NCI-H1092 (cell line): ENCODE results near the gene SLC9A4.

Source experiments
- DNase-seq: peaks from one replicate; lab custom pipeline; 2025; lab: John Stamatoyannopoulos, UW

The SLC9A4 gene

GRCh38 chr2:102499558-102499957 is 26.5 kb downstream of the SLC9A4 start:
- no peak for DNase-seq

GRCh38 chr2:102502576-102502975 is 29.6 kb downstream of the SLC9A4 start:
- no peak for DNase-seq

- no peak for DNase-seq
Observed at GRCh38 chr2:102504833-102505232, 31.8 kb downstream of the SLC9A4 start.

- no peak for DNase-seq
Observed at GRCh38 chr2:102505290-102505689, 32.3 kb downstream of the SLC9A4 start.

GRCh38 chr2:102506743-102507142 is 33.7 kb downstream of the SLC9A4 start:
- no peak for DNase-seq

- DNase-seq: no peak
Observed at GRCh38 chr2:102508863-102509262, 35.8 kb downstream of the SLC9A4 start.

GRCh38 chr2:102509749-102510148 is 36.7 kb downstream of the SLC9A4 start:
- no peak for DNase-seq

- DNase-seq: no peak
Observed at GRCh38 chr2:102510791-102511575, 38.0 kb downstream of the SLC9A4 start.

- no peak for DNase-seq
Observed at GRCh38 chr2:102512161-102512560, 39.1 kb downstream of the SLC9A4 start.

GRCh38 chr2:102513355-102513939 is 40.4 kb downstream of the SLC9A4 start:
- no peak for DNase-seq

- no peak for DNase-seq
Observed at GRCh38 chr2:102514061-102514785, 41.2 kb downstream of the SLC9A4 start.

GRCh38 chr2:102515851-102516250 is 42.8 kb downstream of the SLC9A4 start:
- DNase-seq: no peak

- DNase-seq: no peak
Observed at GRCh38 chr2:102518170-102518569, 45.1 kb downstream of the SLC9A4 start.

- no peak for DNase-seq
Observed at GRCh38 chr2:102520009-102520408, 47.0 kb downstream of the SLC9A4 start.

- no peak for DNase-seq
Observed at GRCh38 chr2:102520801-102521200, 47.8 kb downstream of the SLC9A4 start.

- DNase-seq: no peak
Observed at GRCh38 chr2:102522162-102522561, 49.1 kb downstream of the SLC9A4 start.

- no peak for DNase-seq
Observed at GRCh38 chr2:102522890-102523289, 49.9 kb downstream of the SLC9A4 start.

- no peak for DNase-seq
Observed at GRCh38 chr2:102523651-102524050, 50.6 kb downstream of the SLC9A4 start.

GRCh38 chr2:102527086-102527485 is 54.1 kb downstream of the SLC9A4 start:
- DNase-seq: no peak

GRCh38 chr2:102538491-102538890 is 65.5 kb downstream of the SLC9A4 start:
- no peak for DNase-seq

GRCh38 chr2:102540882-102541281 is 67.9 kb downstream of the SLC9A4 start:
- DNase-seq: no peak

GRCh38 chr2:102544182-102544581 is 71.2 kb downstream of the SLC9A4 start:
- no peak for DNase-seq

- DNase-seq: no peak
Observed at GRCh38 chr2:102547462-102547861, 74.4 kb downstream of the SLC9A4 start.
